NB4 (cell line): ENCODE data around the gene CSTPP1.

Experiments
- DNase-seq: peaks from one replicate; pipeline ENCODE4 v3.0.0; 2010; ENCODE audit warnings: low read depth
- H3K4me3 ChIP-seq: one replicate; pipeline ENCODE4 v1.5.1; 2011; ENCODE audit warnings: mild to moderate bottlenecking, low read depth, low read length, moderate library complexity
- CTCF ChIP-seq: IDR thresholded peaks from one replicate; pipeline ENCODE4 v1.5.1; 2012; ENCODE audit warnings: low read depth, low read length
- MYC ChIP-seq: IDR thresholded peaks from 2 replicates; pipeline ENCODE4 v1.6.1; 2011; ENCODE audit warnings: low read depth, low read length
- POLR2A ChIP-seq: IDR thresholded peaks from 2 replicates; pipeline ENCODE4 v1.6.1; 2011; ENCODE audit warnings: mild to moderate bottlenecking; ENCODE audit not compliant: insufficient read length; ENCODE audit errors: extremely low read depth
- TF ChIP-seq, protein P1 (sequence below): IDR thresholded peaks from 2 replicates; pipeline ENCODE4 v1.6.1; 2011; ENCODE audit warnings: low read depth, low read length

CSTPP1 gene

GRCh38 chr11:46967962-46968361 is 31.4 kb downstream of the CSTPP1 start:
- TF ChIP-seq POLR2A: no peak
- TF ChIP-seq MYC: no peak
- TF ChIP-seq, protein P1, sequence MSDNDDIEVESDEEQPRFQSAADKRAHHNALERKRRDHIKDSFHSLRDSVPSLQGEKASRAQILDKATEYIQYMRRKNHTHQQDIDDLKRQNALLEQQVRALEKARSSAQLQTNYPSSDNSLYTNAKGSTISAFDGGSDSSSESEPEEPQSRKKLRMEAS: no peak
- no peak for TF ChIP-seq CTCF
- H3K4me3 ChIP-seq: no peak overlapping the region
- DNase-seq: no peak

- TF ChIP-seq POLR2A: no peak
- no peak for TF ChIP-seq MYC
- TF ChIP-seq CTCF: no peak
- TF ChIP-seq, protein P1: no peak
- no peak overlapping the region for H3K4me3 ChIP-seq
- DNase-seq: no peak
Observed at GRCh38 chr11:46969379-46969778, 32.8 kb downstream of the CSTPP1 start.

DNA sequence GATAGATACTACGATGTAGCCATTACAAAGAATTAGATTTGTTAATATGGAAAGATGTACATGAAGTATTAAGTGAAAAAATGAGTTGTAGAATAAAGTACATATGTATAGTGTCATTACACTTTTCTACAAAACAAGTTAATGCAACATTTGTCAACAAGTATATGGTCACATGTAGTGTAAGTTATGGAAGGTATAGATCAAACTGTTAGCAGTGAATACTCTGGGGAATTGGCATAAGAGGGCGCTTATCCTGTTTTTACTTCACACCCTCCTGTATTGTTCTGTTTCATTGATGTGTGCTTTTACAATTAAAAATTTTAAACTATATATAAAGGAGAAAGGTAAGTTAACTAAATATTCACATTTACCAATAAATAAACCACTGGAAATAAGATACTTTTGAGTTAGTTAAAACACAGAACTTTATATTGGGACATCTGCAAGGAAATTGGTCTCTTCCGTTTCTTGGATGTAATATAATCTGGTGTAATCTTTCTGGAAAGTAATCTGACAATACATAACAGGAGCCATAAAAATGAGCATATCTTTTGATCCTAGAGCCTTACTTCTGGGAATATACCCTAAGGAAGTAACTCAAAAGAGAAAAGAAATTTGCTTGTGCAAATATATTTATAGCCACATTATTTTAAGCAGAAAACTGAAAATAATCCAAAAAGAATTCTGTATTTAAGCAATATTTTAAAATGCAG is 34.5 kb downstream of the CSTPP1 start:
- H3K4me3 ChIP-seq: no peak overlapping the region
- TF ChIP-seq POLR2A: no peak
- TF ChIP-seq, protein P1: no peak
- DNase-seq: no peak

DNA sequence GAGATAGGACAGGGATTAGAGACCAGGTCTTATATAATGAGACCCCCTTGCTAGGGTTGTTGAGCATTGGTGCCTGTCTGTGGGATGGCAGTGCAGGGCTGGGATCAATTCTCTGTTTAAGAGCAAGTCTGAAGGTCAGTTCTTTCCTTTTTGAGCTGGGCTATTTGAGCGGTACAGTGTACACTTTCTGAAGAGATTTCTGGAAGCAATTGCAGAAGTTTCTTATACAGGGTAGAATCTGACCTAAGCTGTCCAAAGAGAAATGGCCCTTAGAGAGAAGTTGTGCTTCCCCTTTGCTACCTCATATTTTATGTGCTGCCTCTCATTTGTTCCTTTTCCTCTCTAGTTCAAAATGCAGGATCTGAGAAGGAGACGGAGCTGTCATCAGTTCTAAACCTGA is 35.8 kb downstream of the CSTPP1 start:
- TF ChIP-seq, protein P1: no peak

DNA sequence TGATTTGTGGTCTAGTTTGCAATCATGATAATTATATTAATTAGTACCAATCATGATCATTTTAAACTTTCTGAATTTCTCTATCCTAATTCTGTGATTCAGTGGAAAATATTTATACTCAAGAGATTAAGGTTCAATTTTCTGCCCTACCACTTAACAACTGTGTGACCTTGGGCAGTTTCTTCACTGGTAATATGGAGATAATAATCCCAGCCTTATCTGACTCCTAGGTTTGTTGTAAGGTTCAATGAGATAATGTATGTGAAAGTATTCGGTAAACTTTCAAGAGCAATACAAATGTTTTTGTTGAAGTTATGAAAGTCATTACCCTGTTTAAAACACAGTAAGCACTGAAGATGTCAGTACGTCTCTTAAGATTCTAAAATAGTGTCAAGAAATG is 36.3 kb downstream of the CSTPP1 start:
- no peak for DNase-seq
- TF ChIP-seq MYC (no peak), POLR2A (no peak), CTCF (no peak)
- TF ChIP-seq, protein P1: no peak
- H3K4me3 ChIP-seq: no peak overlapping the region

More for the DNA sequence above, 35.8 kb downstream of the CSTPP1 start:
- H3K4me3 ChIP-seq: no peak overlapping the region
- no peak for DNase-seq

- H3K4me3 ChIP-seq: no peak overlapping the region
- no peak for DNase-seq
- no peak for TF ChIP-seq CTCF
- TF ChIP-seq, protein P1: no peak
- no peak for TF ChIP-seq POLR2A
- TF ChIP-seq MYC: no peak
Observed at GRCh38 chr11:46976182-46976854, 39.8 kb downstream of the CSTPP1 start.
